Gastroesophageal sphincter (tissue), 3 donors: ENCODE data around the gene NFKBIL1.

ENCODE experiments used
- CTCF ChIP-seq, 4 experiments: fragments of 200-600 bp in 2 of 4; fragments of 450-650 bp in 2 of 4; sonication (generic) in 1 of 4; IDR thresholded peaks; one replicate each; pipeline ENCODE4 v1.5.1; 2017 to 2019; ENCODE audit warnings: antibody characterized with exemption in 4 of 4, mild to moderate bottlenecking in 2 of 4, moderate library complexity in 2 of 4
- EP300 ChIP-seq: sonication (generic); formaldehyde crosslinking; IDR thresholded peaks from one replicate; pipeline ENCODE4 v1.6.1; 2017; ENCODE audit warnings: antibody characterized with exemption, mild to moderate bottlenecking
- POLR2A ChIP-seq, 2 donors: fragments of 450-650 bp; IDR thresholded peaks; one replicate each; pipeline ENCODE4 v1.6.1; 2017; ENCODE audit warnings: antibody characterized with exemption in 2 of 2, mild to moderate bottlenecking in 2 of 2, moderate library complexity in 1 of 2
- POLR2AphosphoS5 ChIP-seq: sonication (generic); formaldehyde crosslinking; IDR thresholded peaks from one replicate; pipeline ENCODE4 v1.6.1; 2017; ENCODE audit warnings: antibody characterized with exemption

DNA sequence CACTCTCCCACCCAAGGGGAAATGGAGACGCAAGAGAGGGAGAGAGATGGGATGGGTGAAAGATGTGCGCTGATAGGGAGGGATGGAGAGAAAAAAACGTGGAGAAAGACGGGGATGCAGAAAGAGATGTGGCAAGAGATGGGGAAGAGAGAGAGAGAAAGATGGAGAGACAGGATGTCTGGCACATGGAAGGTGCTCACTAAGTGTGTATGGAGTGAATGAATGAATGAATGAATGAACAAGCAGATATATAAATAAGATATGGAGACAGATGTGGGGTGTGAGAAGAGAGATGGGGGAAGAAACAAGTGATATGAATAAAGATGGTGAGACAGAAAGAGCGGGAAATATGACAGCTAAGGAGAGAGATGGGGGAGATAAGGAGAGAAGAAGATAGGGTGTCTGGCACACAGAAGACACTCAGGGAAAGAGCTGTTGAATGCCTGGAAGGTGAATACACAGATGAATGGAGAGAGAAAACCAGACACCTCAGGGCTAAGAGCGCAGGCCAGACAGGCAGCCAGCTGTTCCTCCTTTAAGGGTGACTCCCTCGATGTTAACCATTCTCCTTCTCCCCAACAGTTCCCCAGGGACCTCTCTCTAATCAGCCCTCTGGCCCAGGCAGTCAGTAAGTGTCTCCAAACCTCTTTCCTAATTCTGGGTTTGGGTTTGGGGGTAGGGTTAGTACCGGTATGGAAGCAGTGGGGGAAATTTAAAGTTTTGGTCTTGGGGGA is 28.7 kb downstream of the NFKBIL1 start:
- TF ChIP-seq POLR2A (IDR thresholded peaks at IDR 0.05) (no peak), CTCF (IDR thresholded peaks at IDR 0.05) (no peak), POLR2AphosphoS5 (no peak), EP300 (no peak)
